ENCODE results near the gene SPSB2. TPM values are rescaled to one million over a fixed set of nuclear protein-coding genes. Genes with fewer than 3 reads are reported as not detected.

Gene SPSB2
- total RNA-seq, 1 donor from 2014 or later: 4.1 TPM

DNA sequence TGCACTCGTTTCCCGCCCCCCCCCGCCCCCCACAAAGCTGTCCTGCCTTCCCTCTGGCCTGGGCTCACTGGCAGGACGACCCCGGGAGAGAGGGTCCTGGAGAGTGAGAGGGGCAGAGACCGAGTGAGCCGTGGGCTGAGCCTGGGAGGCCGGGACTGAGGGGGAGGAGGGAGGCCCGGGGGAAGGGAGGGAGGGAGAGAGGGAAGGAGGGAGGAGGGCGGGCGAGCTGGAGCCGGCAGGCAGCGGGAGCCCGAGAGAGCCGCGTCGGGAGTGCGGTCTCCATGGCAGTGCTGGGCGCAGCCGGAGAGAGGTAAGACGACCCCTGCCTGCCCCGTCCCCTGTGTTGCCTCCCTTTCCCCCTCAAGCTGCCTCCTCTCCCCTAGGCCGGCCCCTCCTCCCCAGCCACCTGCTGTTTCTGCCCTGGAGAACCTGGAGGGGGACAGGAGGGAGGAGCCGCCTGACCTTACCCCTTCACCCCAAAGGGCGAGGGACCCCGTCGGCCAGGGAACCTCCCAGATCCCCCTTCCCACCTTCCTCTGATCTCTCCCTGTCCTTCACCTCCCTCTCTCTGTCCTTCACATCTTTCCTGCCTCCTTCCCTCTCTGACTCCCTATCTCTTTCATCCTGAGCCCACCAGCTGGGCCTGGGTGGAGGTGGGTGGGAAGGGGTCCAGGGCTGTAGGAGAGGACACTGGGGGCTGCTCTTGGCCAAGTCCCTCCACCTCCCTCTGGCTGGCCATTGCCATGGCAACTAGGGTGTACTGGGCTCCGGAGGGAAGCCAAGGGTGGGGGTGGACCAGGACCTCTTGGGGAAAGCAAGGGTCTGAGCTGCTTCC is 51.3 kb downstream of the SPSB2 start, which contains the start of gene GPR162:
Gene GPR162 (plus strand): TSS at position 231 of the 835 bp plus-strand sequence. CDS start 2,078 bp downstream, outside the sequence.
- peaks cover 17% of the 10 kb centered on the region for H3K4me1 Mint-ChIP-seq (ENCODE audit: low read depth)
- no peak for DNase-seq (ENCODE audit: low spot score)
- peak within 1 kb of the TSS; percentile 23 for H3K27ac Mint-ChIP-seq
- H3K36me3 Mint-ChIP-seq (ENCODE audit: low read depth): peaks cover 36% of the 10 kb centered on the region
- peaks cover 29% of the 10 kb centered on the region for H3K27me3 Mint-ChIP-seq (ENCODE audit: low read depth)
- no peaks in the 10 kb centered on the region for H3K9me3 Mint-ChIP-seq
- intact Hi-C loops (cut with micrococcal nuclease): no loop called here
- peak within 1 kb of the TSS; percentile 40 for H3K4me3 Mint-ChIP-seq (ENCODE audit: low read depth)

Other genes starting within 250 kb of the SPSB2 start
- gene LPAR5, start 237.3 kb downstream of the SPSB2 start, total RNA-seq: 3.6 and 4.1 TPM in 2 replicates
- gene ACRBP, start 225.9 kb downstream of the SPSB2 start, total RNA-seq: 1.2 and 1.5 TPM in 2 replicates
- 18.5 and 19.1 TPM in 2 replicates for gene ING4, start 210.2 kb downstream of the SPSB2 start, total RNA-seq
- 73.7 and 75.4 TPM in 2 replicates for gene ZNF384, start 183.9 kb downstream of the SPSB2 start, total RNA-seq
- 0.18 TPM in 1 of 2 replicates, not detected in the other for gene PIANP, start 172.5 kb downstream of the SPSB2 start, total RNA-seq
- 33.0 and 35.6 TPM in 2 replicates for gene COPS7A, start 149.3 kb downstream of the SPSB2 start, total RNA-seq
- gene MLF2, start 120.2 kb downstream of the SPSB2 start, total RNA-seq: 162 and 172 TPM in 2 replicates
- gene PTMS, start 106.9 kb downstream of the SPSB2 start, total RNA-seq: 235 and 262 TPM in 2 replicates
- gene LAG3, start 100.8 kb downstream of the SPSB2 start, total RNA-seq: 215 and 223 TPM in 2 replicates
- gene CD4, start 83.8 kb downstream of the SPSB2 start, total RNA-seq: 354 and 368 TPM in 2 replicates
- gene GPR162, start 51.5 kb downstream of the SPSB2 start, total RNA-seq: 0.11 and 0.30 TPM in 2 replicates
- gene P3H3, start 44.9 kb downstream of the SPSB2 start, total RNA-seq: 5.2 and 5.3 TPM in 2 replicates
- gene GNB3, start 32.4 kb downstream of the SPSB2 start, total RNA-seq: 1.2 and 1.3 TPM in 2 replicates
- gene CDCA3, start 22.0 kb downstream of the SPSB2 start, total RNA-seq: 41.6 and 42.1 TPM in 2 replicates
- 133 and 134 TPM in 2 replicates for gene USP5, start 21.2 kb downstream of the SPSB2 start, total RNA-seq
- 1,708 and 1,711 TPM in 2 replicates for gene TPI1, start 5.8 kb downstream of the SPSB2 start, total RNA-seq
- gene LRRC23, start 31.5 kb upstream of the SPSB2 start, total RNA-seq: 4.7 and 6.6 TPM in 2 replicates
- 230 and 235 TPM in 2 replicates for gene ENO2, start 41.3 kb upstream of the SPSB2 start, total RNA-seq
- 66.8 and 70.5 TPM in 2 replicates for gene ATN1, start 54.7 kb upstream of the SPSB2 start, total RNA-seq
- gene RNU7-1, start 70.5 kb upstream of the SPSB2 start, total RNA-seq: not detected in 2 replicates
- 158 and 173 TPM in 2 replicates for gene C12orf57, start 70.7 kb upstream of the SPSB2 start, total RNA-seq
- gene PTPN6, start 78.1 kb upstream of the SPSB2 start, total RNA-seq: 250 and 252 TPM in 2 replicates
- gene PHB2, start 97.4 kb upstream of the SPSB2 start, total RNA-seq: 381 and 391 TPM in 2 replicates
- gene EMG1, start 97.6 kb upstream of the SPSB2 start, total RNA-seq: 104 and 112 TPM in 2 replicates
- 30.9 and 34.0 TPM in 2 replicates for gene LPCAT3, start 145.2 kb upstream of the SPSB2 start, total RNA-seq
- 2.5 and 2.6 TPM in 2 replicates for gene C1S, start 187.4 kb upstream of the SPSB2 start, total RNA-seq
- 1.5 and 2.5 TPM in 2 replicates for gene C1R, start 219.1 kb upstream of the SPSB2 start, total RNA-seq
- 20.2 and 28.7 TPM in 2 replicates for gene C1RL, start 235.9 kb upstream of the SPSB2 start, total RNA-seq

Measured in activated T-helper 2 cell treated with anti-CD3 and anti-CD28 coated beads, Interferon-gamma antibody, Interleukin-2, Interleukin-4, amounts not matched to agents 10 μg/mL and 5 μg/mL and 100 μg/mL, durations not matched to agents 14 hours and 24 hours and 36 hours (primary cell).